Putamen (tissue), 1 donor: ENCODE data around the gene MECR.

Source experiments
- DNase-seq: peaks from one replicate; pipeline ENCODE4 v3.0.0-alpha.2; 2016; ENCODE audit warnings: low spot score

The MECR gene, protein sequence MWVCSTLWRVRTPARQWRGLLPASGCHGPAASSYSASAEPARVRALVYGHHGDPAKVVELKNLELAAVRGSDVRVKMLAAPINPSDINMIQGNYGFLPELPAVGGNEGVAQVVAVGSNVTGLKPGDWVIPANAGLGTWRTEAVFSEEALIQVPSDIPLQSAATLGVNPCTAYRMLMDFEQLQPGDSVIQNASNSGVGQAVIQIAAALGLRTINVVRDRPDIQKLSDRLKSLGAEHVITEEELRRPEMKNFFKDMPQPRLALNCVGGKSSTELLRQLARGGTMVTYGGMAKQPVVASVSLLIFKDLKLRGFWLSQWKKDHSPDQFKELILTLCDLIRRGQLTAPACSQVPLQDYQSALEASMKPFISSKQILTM

DNA sequence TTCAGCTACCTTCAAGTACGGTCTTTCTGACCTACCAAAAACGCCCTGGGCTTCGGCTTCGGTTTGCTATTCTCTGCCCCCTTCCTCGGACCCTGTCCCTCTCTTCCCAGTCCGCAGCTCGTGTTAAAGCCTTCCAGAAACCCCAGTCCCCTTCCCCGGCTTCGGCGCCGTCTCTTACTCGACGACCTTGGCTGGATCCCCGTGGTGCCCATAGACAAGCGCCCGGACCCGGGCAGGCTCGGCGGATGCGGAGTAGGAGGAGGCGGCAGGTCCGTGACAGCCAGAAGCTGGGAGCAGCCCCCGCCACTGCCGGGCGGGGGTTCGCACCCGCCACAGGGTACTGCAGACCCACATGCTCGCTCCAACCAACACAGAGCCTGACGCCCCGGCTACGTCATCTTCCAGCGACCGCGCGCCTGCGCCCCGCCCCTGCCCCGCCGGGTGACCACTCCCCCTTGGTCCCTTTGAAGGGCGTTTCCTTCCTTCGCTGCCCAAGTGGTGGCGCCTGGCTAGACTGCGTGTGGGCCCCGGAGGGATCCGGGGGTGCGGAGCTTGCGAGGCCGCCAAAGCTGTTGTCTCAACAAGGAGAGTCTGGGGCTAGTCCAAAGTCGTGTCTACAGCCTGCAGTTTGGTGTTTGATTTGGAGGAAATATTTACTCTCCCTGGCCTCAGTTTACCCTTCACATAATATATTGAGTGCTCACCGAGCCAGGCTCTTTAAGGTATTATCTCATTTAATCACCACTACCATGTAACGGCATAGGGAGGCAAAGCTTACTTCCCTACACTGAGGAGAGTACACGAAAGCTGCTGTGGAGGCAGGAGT lies at the start of gene MECR:
TSS of gene MECR (minus strand) at position 382 of the 826 bp plus-strand sequence. CDS start at position 354, 28 bp downstream.
- peak; percentile 91 for DNase-seq

DNA sequence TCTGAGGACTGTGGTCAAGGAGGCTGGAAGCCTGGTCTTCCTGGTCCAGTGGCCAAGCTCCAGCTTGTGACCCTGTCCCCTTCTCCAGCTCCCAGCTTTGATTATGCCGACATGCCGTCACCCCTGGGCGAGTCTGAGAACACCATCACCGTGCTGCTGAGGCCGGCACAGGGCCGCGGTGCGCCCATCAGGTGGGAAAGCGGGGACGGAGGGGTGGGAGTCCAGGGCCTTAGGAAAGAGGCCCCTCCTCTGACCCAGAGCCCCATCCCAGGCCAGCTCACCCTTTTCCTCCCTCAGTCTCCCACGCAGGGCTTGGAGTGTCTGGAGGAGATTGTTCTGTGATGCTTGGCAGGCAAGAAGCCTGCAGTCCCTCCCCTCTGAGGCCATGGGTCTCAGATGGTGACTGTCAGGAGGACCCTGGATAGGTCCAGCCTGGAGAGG lies 49.2 kb upstream of the MECR start:
- no peak for DNase-seq

DNA sequence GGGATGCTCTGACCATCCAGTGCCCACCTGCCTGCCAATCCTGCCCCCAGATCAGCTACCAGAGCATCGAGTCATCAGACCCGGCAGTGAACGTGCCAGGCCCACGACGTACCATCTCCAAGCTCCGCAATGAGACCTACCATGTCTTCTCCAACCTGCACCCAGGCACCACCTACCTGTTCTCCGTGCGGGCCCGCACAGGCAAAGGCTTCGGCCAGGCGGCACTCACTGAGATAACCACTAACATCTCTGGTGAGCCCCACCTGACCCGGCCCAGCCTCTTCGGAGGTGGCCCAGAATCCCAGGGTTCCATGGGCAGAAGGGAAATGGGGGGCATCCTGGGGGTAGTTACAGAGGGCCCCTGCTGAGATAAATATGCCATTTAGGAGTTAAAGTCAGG lies 48.7 kb upstream of the MECR start:
- DNase-seq: no peak

DNA sequence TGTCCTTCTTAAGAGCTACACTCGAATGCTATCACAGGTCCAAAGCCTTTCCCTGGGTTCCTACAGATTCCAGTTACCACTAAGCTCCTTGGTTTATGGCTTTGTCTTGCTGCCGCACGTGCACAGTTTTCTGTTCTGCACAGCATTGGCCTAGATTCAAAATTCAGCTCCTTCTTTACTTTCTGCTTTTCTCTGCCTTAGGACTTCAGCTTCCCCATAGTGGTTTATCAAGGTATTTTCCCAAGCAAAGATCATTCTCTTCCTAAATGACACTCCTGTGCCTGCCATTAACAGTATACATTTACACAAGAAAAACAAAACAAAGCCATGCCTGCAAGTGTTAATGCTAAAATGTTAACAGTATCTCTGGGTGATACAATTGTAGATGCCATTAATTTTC lies 47.4 kb upstream of the MECR start:
- no peak for DNase-seq

DNA sequence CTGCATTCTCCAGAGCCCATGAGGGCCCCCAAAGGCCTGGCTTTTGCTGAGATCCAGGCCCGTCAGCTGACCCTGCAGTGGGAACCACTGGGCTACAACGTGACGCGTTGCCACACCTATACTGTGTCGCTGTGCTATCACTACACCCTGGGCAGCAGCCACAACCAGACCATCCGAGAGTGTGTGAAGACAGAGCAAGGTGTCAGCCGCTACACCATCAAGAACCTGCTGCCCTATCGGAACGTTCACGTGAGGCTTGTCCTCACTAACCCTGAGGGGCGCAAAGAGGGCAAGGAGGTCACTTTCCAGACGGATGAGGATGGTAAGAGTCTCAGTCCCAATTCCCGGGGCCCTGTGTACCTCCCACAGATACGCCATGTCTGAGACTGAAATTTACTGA lies 44.7 kb upstream of the MECR start:
- no peak for DNase-seq

DNA sequence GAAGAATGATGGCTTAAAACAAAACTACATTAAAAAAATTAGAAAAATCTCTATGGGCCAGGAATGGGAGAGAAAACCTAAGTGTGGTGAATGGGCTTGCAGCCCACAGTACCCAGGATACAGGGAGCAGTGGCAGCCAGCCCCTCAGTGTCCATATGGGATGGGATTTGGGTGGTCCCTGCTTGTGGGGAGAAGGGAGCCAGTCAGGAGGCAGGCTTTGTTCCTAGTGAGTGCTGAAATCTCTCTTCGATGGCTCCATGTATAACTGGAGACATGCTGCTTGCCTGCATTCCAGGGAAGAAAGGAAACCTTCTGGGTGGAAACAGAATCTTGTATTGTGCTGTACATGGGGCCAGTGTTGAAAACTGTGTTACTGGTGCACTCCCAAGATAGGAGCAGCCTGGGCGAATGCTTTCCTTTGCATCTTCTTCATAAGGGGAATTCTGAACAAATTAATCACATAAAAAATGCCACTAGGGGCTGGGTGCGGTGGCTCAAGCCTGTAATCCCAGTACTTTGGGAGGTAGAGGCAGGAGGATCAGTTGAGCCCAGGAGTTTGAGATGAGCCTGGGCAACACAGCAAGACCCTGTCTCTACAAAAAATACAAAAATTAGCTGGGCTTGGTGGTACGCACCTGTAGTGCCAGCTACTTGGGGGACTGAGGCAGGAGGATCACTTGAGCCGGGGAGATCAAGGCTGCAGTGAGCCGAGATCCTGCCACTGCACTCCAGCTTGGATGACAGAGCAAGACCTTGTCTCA lies 41.6 kb upstream of the MECR start:
- no peak for DNase-seq

DNA sequence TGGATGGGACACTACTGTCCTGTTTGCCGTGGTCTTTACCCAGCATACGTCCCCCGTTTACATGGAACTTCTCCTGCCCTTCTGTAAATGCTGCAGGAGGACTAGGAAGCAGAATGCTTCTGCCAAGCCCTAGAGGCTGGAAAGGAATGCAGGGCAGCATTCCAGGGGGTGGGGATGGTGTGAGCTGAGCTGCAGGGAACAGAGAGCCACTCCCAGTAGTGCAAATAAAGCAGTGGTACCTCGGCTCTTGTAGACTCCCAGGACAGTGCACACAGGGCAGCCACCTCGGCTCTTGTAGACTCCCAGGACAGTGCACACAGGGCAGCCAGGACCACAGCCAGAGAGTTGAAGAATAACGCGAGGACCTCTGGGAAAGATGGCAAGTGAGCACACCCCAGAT lies 41.0 kb upstream of the MECR start:
- DNase-seq: no peak

DNA sequence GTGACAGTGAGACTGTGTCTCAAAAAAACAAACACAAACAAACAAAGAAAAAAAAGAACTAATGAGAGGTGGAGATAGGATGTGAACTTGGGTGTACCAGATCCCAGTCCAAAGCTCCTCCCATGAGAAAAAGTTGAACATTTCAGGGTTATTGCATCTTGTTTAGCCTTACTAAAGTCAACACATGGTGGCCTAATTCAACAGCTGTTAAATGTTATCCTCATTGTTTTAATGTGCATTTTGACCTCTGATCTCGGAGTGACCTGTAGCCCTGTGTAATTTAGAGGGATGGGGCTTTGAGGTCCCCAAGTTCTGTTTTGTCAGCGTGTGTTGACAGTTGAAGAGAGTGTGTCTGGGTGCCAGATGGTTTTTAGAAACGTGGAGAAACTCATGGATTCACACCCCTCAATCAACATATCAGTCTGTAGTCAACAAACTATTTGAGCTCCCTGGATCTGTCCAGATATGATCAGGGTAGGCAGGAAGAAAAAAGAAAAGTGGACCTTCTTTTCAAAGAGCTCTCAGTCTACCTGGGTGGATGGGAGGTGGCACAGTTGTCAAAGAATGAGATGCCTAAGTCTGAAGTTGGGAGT lies 40.3 kb upstream of the MECR start:
- DNase-seq: no peak

DNA sequence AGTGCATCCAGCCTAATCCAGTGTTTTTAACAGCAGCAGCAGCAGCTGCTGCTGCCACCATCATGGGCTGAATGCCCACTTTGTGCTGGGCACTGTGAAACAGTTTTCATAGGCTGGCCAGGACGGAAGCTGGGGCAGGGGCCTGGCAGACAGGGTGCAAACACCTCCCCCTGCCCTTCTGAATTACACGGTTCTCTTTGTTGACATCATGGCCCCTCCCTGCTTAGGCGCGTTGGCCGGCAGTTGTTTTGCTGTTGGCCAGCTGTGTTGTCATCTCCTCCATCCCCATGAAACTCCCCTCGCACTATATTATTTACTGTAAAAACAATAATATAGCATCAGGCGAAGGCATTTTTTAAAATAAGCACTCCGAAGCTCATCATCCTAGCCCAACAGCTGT lies 38.6 kb upstream of the MECR start:
- DNase-seq: peak; percentile 54

DNA sequence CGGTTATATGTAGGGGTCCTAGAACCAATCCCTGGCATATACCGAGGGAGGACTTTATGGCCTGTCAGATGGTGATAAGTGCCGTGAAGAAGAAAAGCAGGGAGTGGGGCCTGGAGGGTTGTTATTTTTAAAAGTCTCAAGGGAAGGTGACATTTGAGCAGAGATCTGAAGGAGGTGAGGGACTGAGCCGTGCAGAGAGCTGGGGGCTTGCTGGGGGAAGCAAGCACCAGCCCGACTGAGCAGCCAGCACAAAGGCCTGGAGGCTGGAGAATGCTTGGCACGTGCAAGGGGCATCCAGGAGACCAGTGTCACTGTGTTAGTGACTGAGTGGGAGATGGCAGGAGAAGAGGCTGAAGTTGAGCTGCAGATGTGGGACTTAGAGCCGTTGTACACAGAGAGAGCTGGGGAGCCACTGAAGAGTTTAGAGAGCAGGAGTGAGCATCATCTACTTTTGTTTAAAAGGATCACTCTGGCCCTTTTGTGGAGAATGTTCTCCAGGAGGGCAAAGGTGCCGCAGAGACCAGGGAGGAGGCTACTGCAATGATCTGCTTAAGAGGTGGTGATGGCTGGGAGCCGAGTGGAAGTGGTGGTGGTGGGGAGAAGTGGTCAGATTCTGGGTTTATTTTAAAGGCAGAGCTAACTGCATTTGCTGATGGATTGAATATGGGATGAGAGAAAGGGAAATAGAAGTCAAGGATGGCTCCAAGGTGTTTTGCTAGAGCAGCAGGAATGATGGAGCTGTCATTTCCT lies 36.8 kb upstream of the MECR start:
- no peak for DNase-seq

DNA sequence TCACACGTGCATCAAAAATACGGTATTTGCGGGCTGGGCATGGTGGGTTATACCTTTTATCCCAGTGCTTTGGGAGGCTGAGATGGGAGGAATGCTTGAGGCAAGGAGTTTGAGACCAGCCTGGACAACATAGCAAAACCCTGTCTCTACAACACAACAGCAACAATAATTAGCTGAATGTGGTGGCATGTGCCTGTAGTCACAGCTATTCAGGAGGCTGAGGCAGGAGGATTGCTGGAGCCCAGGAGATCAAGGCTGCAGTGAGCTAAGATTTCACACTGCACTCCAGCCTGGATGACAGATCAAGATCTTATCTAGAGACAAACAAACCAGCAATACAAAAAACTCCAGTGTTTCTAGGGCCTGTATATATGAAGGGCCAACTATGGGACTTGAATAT lies 36.2 kb upstream of the MECR start:
- no peak for DNase-seq

DNA sequence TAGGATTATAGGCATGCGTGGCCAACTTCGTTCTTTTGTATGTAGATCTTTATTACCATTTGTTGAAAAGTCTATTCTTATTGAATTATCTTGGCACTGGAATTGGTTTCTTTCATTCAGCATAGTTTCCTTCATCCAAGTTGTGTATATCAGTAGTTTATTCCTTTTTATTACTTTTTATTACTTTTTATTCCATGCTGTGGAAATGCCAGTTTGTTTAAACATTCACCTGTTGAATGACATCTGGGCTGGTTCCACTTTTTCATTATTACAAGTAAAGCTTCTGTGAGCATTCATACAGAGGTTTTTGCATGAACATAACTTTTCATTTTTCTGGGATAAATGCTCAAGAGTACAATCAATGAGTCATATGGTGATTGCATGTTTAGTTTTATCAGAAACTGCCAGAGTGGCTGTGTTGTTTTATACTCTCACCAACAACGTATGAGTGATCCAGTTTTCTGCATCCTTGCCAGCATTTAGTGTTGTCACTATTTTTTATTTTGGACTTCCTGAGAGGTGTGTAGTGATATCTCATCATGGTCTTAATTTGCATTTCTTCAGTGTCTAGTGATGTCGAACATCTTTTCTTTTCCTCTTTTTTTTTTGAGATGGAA lies 34.1 kb upstream of the MECR start:
- no peak for DNase-seq

DNA sequence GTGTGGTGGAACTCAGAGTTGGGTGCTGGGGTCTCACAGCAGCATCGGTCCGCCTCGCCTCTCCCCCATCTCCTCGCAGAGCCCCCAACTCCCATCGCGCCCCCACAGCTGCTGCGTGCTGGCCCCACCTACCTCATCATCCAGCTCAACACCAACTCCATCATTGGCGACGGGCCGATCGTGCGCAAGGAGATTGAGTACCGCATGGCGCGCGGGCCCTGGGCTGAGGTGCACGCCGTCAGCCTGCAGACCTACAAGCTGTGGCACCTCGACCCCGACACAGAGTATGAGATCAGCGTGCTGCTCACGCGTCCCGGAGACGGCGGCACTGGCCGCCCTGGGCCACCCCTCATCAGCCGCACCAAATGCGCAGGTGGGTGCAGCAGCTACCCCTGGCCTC lies 29.8 kb upstream of the MECR start:
- DNase-seq: no peak

DNA sequence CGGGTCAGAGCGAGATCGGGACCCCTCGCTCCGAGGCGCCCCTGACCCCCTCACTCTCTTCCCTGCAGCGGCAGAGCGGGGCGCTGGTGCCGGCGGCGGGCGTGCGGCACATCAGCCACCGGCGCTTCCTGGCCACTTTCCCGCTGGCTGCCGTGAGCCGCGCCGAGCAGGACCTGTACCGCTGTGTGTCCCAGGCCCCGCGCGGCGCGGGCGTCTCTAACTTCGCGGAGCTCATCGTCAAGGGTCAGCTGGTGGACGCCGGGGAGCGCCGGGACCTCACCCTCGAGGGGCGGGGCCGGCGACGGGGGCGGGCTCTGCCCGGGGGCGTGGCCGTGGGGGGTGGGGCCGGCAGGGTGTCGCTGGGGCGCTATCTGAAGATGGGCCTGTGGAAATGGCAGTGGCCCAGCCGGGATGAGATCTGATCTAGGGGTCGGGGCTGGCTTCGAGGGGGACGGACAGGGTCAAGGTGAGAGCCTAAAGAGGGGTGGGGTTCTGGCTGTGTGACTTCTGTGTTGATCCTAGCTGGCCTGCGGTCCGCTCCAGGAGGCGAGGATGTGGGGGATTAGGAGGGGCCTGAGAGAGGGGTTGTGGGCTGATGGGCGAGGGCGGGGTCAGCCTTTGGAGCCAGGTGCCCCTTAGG lies 29.2 kb upstream of the MECR start:
- DNase-seq: no peak

DNA sequence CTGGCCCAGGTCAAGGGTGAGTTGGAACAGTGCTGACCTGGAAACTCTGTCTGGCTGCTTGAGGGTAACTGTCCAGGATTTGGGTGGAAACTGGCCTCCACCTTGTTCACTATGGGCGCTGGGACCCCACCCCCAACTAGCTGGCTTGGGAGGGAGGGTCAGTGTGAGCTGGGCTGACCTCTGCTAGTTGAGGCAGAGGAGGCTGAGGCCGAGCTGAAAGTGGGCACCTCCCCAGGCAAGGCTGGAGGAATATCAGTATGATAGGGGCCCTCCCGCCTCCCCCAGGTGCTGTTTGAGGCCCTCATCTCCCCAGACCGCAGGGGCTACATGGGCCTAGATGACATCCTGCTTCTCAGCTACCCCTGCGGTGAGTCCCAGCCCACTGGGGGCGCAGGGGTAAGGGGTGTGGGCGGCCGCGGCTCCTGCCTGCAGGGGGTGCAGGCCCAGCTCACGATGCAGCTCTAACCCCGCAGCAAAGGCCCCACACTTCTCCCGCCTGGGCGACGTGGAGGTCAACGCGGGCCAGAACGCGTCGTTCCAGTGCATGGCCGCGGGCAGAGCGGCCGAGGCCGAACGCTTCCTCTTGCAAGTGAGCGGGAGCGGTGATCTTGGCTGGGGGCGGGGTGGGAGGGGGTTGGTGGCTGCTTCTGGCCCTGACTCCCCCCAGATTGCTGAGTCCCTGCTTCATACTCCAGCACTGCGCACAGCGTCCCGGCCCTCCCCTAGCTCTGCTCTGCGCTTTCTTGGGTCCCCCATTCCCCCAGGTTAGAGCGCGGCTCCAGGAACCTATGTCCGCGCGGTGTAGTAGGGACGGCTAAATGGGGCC lies 28.5 kb upstream of the MECR start:
- no peak for DNase-seq

DNA sequence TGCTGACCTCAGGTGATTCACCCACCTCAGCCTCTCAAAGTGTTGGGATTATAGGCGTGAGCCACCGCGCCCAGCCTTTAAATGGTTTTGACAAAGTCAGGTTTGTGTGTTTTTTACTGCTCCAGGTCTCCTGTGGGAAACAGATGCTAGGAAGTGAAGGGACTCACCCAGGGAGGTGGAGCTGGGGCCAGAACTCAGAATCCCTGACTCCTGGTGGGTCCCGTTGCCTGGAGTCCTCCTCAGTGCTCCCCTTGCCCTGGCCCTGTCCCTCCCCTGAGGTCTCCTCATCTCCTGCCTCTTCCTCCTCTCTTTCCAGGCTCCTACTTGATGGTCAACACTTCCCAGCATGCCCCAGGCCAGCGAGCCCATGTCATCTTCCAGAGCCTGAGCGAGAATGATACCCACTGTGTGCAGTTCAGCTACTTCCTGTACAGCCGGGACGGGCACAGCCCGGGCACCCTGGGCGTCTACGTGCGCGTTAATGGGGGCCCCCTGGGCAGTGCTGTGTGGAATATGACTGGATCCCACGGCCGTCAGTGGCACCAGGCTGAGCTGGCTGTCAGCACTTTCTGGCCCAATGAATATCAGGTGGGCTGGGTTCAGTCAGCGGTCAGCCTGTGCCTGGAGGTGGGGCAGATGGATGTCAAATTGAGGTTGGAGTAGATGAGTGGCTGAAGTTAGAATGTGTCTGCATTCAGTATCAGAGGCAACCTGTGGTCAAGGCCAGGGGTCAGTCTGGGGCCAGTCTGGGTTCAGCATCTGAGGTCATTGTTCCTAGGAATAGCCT lies 27.6 kb upstream of the MECR start:
- DNase-seq: no peak

DNA sequence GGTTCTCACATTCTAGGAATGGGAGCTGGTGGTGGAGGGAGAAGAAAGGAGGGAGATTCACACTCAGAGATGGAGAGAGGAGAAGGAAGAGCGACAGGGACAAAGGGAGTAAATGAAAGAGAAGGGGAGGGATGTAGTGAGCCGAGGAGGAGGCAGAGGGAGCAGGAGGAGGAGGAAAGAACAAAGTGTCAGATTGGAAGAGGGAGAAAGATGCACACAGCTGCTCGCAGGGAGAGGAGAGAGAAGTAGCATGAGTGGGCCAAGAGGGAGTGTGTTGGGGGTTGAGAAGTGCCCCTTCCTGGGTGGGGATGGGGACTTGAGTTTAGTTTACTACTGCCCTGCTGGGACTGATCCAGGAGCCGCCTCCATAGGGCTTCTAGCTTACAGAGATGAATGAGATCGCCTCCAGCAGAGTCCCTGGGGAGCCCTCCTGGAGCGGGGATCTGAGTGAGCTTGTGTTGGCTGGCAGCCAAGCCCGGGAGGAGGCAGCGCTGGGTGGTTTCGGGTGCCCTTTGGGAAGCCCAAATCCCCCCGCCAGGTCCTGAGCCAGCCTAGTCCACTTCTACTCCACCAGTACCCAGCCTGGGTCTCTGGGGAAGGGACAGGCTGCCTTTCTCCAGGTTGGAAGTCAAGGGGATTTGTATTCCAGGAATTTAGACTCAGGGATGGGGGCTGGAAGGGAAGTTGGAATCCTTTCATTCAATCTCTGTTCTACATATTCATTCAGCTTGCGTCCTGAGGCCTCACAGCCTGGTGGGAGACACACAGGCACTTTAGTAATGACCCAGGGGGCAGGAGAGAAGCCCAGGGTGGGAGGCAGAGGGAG lies 26.5 kb upstream of the MECR start:
- no peak for DNase-seq

DNA sequence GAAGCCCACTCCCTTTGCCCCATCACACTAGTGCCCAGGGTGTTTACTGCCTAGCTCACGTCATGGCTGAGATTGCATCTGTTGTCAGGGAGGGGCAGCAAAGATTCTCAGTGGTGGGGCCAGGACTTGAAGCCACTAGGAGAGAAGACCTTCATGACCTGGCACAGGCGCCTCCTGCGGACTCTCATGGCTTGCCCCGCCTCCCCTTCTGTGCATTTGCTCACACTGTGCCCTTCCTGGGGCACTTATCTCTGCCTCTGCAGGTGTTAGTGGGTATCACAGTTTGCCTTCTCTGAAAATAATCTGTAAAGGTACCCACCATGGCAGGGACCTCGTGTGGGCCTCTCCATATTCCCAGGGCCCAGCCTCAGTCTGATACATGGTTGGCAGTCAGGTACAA lies 25.7 kb upstream of the MECR start:
- no peak for DNase-seq
